H1 (cell line): ENCODE results near the gene ADGB. TPM values are rescaled to one million over a fixed set of nuclear protein-coding genes. Genes with fewer than 3 reads are reported as not detected.

Experiments
- polyA plus RNA-seq, 7 experiments: library from polyadenylated mRNA; depleted of rRNA in 3 of 7; stranded (reverse) in 5 of 7; unstranded in 2 of 7; fragments of >200 nt in 5 of 7; fragments of 200-250 nt in 2 of 7; gene quantifications; 1 replicate in 5 of 7; 2 replicates in 1 of 7; 4 replicates in 1 of 7; pipeline versions ENCODE4 v1.2.1 to v1.2.3, GENCODE V29; 2011 to 2013; ENCODE audit warnings: missing spikeins in 2 of 7, mixed read lengths in 2 of 7
- small RNA-seq: library from polyadenylated mRNA; stranded (forward); fragments of <200 nt; extraction: miRNeasy Mini kit (QIAGEN cat#:217004); gene quantifications from one replicate; pipeline ENCODE3, GENCODE V24; 2013; ENCODE audit not compliant: insufficient read depth
- total RNA-seq: library from RNA; stranded (reverse); fragmentation: NEBNext Ultra II Directional; extraction: Animal tissue kit (Norgen Biotek cat#: 25700); gene quantifications from 2 replicates; pipeline ENCODE4 v1.2.1, GENCODE V29; 2021

The ADGB gene
- total and polyA plus RNA-seq, 2 of the 8 experiments (the other 6 are each of a cell fraction or from before 2014, with no cell fraction given): not detected

Small RNA genes lying within 50 kb of the gene (small RNA-seq; reads per million reads assigned to genes)
- gene RNU6-906P: 0.86 reads per million

Other genes with a start within 250 kb of the ADGB start
- 6.3 and 6.8 TPM in 2 replicates for gene RAB32, start 55.1 kb upstream of the ADGB start, total RNA-seq
- 2.0 and 3.9 TPM in 2 replicates for gene RAB32, start 55.1 kb upstream of the ADGB start, polyA plus RNA-seq (2011; rRNA removed)